A673 (cell line): ENCODE measurements around the gene KCNG2.

Experiments
- CTCF ChIP-seq: fragments of 300-800, 200-600 bp; sonication (generic); conservative IDR thresholded peaks from 2 replicates; pipeline ENCODE4 v1.5.1; 2017; ENCODE audit warnings: low read depth, mild to moderate bottlenecking, antibody characterized with exemption, low read length, moderate library complexity, mixed read lengths
- EZH2 ChIP-seq: fragments of 200-600 bp; sonication (generic); IDR thresholded peaks from 2 replicates; pipeline ENCODE4 v1.6.1; 2017; ENCODE audit warnings: borderline replicate concordance, low read depth, mild to moderate bottlenecking, mixed read lengths, antibody characterized with exemption, low read length; ENCODE audit not compliant: poor library complexity, severe bottlenecking

- TF ChIP-seq CTCF (no peak), EZH2 (no peak)
These were observed 26.9 kb upstream of the KCNG2 start for GRCh38 chr18:79770826-79771225.
